ENCODE results near the gene STK17B. TPM values are rescaled to one million over a fixed set of nuclear protein-coding genes. Genes with fewer than 3 reads are reported as not detected.

The STK17B gene
- polyA plus RNA-seq, 3 donors = 171 to 296 (median 244) TPM

GRCh38 chr2:196205881-196206435 is 34.6 kb upstream of the STK17B start:
- intact Hi-C loops (cut with micrococcal nuclease) = loop anchor here in 1 of 2 donors (5.0 kb wide), 1 partner anchor 34 kb away; the partner anchor contains the start of gene STK17B
- Histone ChIP-seq H3K4me2 (replicated peaks; ENCODE audit: extremely low read depth, low read length, poor library complexity, severe bottlenecking) (peak overlapping the region; percentile 55), H3K27ac (ENCODE audit: low read depth in 1 of 2, low read length in 2 of 2) (no peak overlapping the region), H2AFZ (ENCODE audit: insufficient read depth, low read depth, low read length, poor library complexity, severe bottlenecking) (no peak overlapping the region), H3K9ac (ENCODE audit: insufficient read depth, low read length, poor library complexity, severe bottlenecking) (no peak overlapping the region), H4K20me1 (ENCODE audit: insufficient read depth, low read length) (no peaks in the 10 kb centered on the region), H3K79me2 (ENCODE audit: insufficient read depth, low read length) (no peaks in the 10 kb centered on the region), H3K9me3 (replicated peaks in 1 of 2; ENCODE audit: control insufficient read depth in 1 of 2, insufficient read depth in 1 of 2, low read length in 2 of 2) (no peaks in the 10 kb centered on the region), H3K36me3 (replicated peaks in 1 of 2; ENCODE audit: control insufficient read depth in 1 of 2, insufficient read depth in 2 of 2, low read length in 2 of 2) (no peaks in the 10 kb centered on the region), H3K4me1 (ENCODE audit: control insufficient read depth in 1 of 2, insufficient read depth in 2 of 2, low read length in 2 of 2) (peaks cover under 1 to 8% of the 10 kb centered on the region in 2 donors), H3K4me3 (replicated peaks in 1 of 3; ENCODE audit: low read depth in 2 of 3, low read length in 3 of 3) (no peak overlapping the region), H3K27me3 (ENCODE audit: control insufficient read depth in 2 of 2, insufficient read depth in 2 of 2, low read length in 2 of 2) (no peaks in the 10 kb centered on the region)
- peaks cover 23% of the 10 kb centered on the region for H3K4me1 Mint-ChIP-seq
- peak overlapping the region in 1 of 2 donors; percentile 53 for H3K4me3 Mint-ChIP-seq
- H3K9me3 Mint-ChIP-seq = peaks cover 0 to 3% (median 0%) of the 10 kb centered on the region in 7 donors
- peaks cover 2 to 5% of the 10 kb centered on the region in 2 donors for H3K36me3 Mint-ChIP-seq
- H3K27ac Mint-ChIP-seq = peak overlapping the region in 1 of 7 donors; percentile 75
- TF ChIP-seq CTCF (IDR thresholded peaks at IDR 0.05) = no peak
- H3K27me3 Mint-ChIP-seq (ENCODE audit: low read depth in 3 of 3) = peaks cover 0 to 2% (median 0%) of the 10 kb centered on the region in 3 donors
- peak; percentile 21 to 85 (median 67) for DNase-seq

GRCh38 chr2:196205011-196205766 is 33.8 kb upstream of the STK17B start:
- H3K4me3 Mint-ChIP-seq = peak overlapping the region in 1 of 2 donors; percentile 53
- WGBS (ENCODE audit: insufficient coverage) = no CpG with 5 or more reads among the region's 5 CpGs
- intact Hi-C loops (cut with micrococcal nuclease) = loop anchor here in 1 of 2 donors (5.0 kb wide), 1 partner anchor 33 kb away; the partner anchor contains the start of gene STK17B

More at GRCh38 chr2:196205011-196205766, 33.8 kb upstream of the STK17B start:
- Mint-ChIP-seq H3K27me3 (ENCODE audit: low read depth in 3 of 3) (peaks cover 0 to 2% (median 0%) of the 10 kb centered on the region in 3 donors), H3K36me3 (peaks cover 2 to 5% of the 10 kb centered on the region in 2 donors), H3K4me1 (peaks cover 21% of the 10 kb centered on the region), H3K9me3 (peaks cover 0 to 3% (median 0%) of the 10 kb centered on the region in 7 donors), H3K27ac (peak overlapping the region in 1 of 7 donors; percentile 33)
- H3K4me1 ChIP-seq (ENCODE audit: control insufficient read depth in 1 of 2, insufficient read depth in 2 of 2, low read length in 2 of 2) = peaks cover 0 to 2% of the 10 kb centered on the region in 2 donors
- H3K9ac ChIP-seq (ENCODE audit: insufficient read depth, low read length, poor library complexity, severe bottlenecking) = no peak overlapping the region
- no peak overlapping the region for H3K4me3 ChIP-seq (replicated peaks in 1 of 3; ENCODE audit: low read depth in 2 of 3, low read length in 3 of 3)
- no peak for TF ChIP-seq CTCF (IDR thresholded peaks at IDR 0.05)
- H3K36me3 ChIP-seq (replicated peaks in 1 of 2; ENCODE audit: control insufficient read depth in 1 of 2, insufficient read depth in 2 of 2, low read length in 2 of 2) = no peaks in the 10 kb centered on the region
- H3K27ac ChIP-seq (ENCODE audit: low read depth in 1 of 2, low read length in 2 of 2) = no peak overlapping the region
- no peaks in the 10 kb centered on the region for H3K27me3 ChIP-seq (ENCODE audit: control insufficient read depth in 2 of 2, insufficient read depth in 2 of 2, low read length in 2 of 2)
- DNase-seq = peak in 2 of 3 donors; percentile 53 to 66
- H3K4me2 ChIP-seq (replicated peaks; ENCODE audit: extremely low read depth, low read length, poor library complexity, severe bottlenecking) = peak overlapping the region; percentile 55
- H4K20me1 ChIP-seq (ENCODE audit: insufficient read depth, low read length) = no peaks in the 10 kb centered on the region
- no peak overlapping the region for H2AFZ ChIP-seq (ENCODE audit: insufficient read depth, low read depth, low read length, poor library complexity, severe bottlenecking)
- no peaks in the 10 kb centered on the region for H3K79me2 ChIP-seq (ENCODE audit: insufficient read depth, low read length)
- no peaks in the 10 kb centered on the region for H3K9me3 ChIP-seq (replicated peaks in 1 of 2; ENCODE audit: control insufficient read depth in 1 of 2, insufficient read depth in 1 of 2, low read length in 2 of 2)

Data from CD14-positive monocyte (primary cell).